Lung (tissue), 12 donors: ENCODE results near the gene ALKBH5. TPM values are rescaled to one million over a fixed set of nuclear protein-coding genes. Genes with fewer than 3 reads are reported as not detected.

ENCODE experiments used
- ATAC-seq: fragments of 200-7000 bp; cut with Tn5 transposase; one replicate; pipeline ENCODE4 v1.9.1; 2020; ENCODE audit warnings: moderate number of reproducible peaks; ENCODE audit not compliant: insufficient read depth, low FRiP score
- DNase-seq, 3 donors: peaks; one replicate each; pipeline ENCODE4 v3.0.0-alpha.2; 2013 to 2017
- H3K27ac ChIP-seq, 2 donors: one replicate each; pipeline ENCODE4 v1.5.1; 2013; ENCODE audit warnings: mild to moderate bottlenecking in 2 of 2, moderate library complexity in 2 of 2, control low read depth in 1 of 2, inconsistent platforms in 1 of 2, low read depth in 1 of 2, low read length in 1 of 2
- H3K27me3 ChIP-seq, 3 donors: one replicate each; pipeline ENCODE4 v1.5.1; 2013; ENCODE audit warnings: low read length in 2 of 3; ENCODE audit not compliant: control insufficient read depth in 3 of 3, insufficient read depth in 3 of 3
- H3K36me3 ChIP-seq, 4 donors: one replicate each; pipeline ENCODE4 v1.5.1; 2013; ENCODE audit warnings: low read length in 4 of 4, mild to moderate bottlenecking in 1 of 4, moderate library complexity in 1 of 4; ENCODE audit not compliant: control insufficient read depth in 4 of 4, insufficient read depth in 4 of 4
- H3K4me1 ChIP-seq, 5 donors: one replicate each; pipeline ENCODE4 v1.5.1; 2013; ENCODE audit warnings: low read length in 5 of 5, mild to moderate bottlenecking in 2 of 5, moderate library complexity in 1 of 5; ENCODE audit not compliant: control insufficient read depth in 5 of 5, insufficient read depth in 5 of 5
- H3K4me3 ChIP-seq: one replicate; pipeline ENCODE4 v1.5.1; 2013; ENCODE audit warnings: mild to moderate bottlenecking, control low read depth, moderate library complexity
- H3K9ac ChIP-seq, 2 donors: one replicate each; pipeline ENCODE4 v1.5.1; 2013; ENCODE audit warnings: low read length in 2 of 2, control low read depth in 1 of 2; ENCODE audit not compliant: insufficient read depth in 1 of 2
- H3K9me3 ChIP-seq, 4 donors: one replicate each; pipeline ENCODE4 v1.5.1; 2013; ENCODE audit warnings: low read length in 3 of 4, mild to moderate bottlenecking in 1 of 4, moderate library complexity in 1 of 4; ENCODE audit not compliant: control insufficient read depth in 4 of 4, insufficient read depth in 3 of 4
- WGBS, 2 donors: extraction: QIAGEN DNeasy Blood & Tissue Kit; methylation state at CpG; one replicate each; pipeline ENCODE4 v1.1.7; 2013; 5-methylcytosine and 5-hydroxymethylcytosine counted together
- polyA plus RNA-seq, 2 donors: library from polyadenylated mRNA; stranded (reverse); fragments of 200-250 nt; gene quantifications; one replicate each; pipeline ENCODE4 v1.2.1, GENCODE V29; 2013
- total RNA-seq, 2 donors: library from RNA; depleted of rRNA in 1 of 2; stranded (reverse); fragments of >200 nt in 1 of 2; gene quantifications; one replicate each; pipeline ENCODE4 v1.2.1, GENCODE V29; 2014 to 2021
- TF ChIP-seq, protein P1 (sequence below): IDR thresholded peaks from 2 replicates; pipeline ENCODE4 v1.5.1; 2012; ENCODE audit warnings: mild to moderate bottlenecking; ENCODE audit errors: control extremely low read depth, extremely low read depth
- donor health status: control.
- donor health status: control.
- donor health status: Bipolar disorder and iron deficiency.
- donor health status: healthy.
- donor health status: DM: yes; HTN: yes; CAD: no.

ALKBH5 gene
- total and polyA plus RNA-seq, 4 donors = 30.2 to 104 (median 59.8) TPM

DNA sequence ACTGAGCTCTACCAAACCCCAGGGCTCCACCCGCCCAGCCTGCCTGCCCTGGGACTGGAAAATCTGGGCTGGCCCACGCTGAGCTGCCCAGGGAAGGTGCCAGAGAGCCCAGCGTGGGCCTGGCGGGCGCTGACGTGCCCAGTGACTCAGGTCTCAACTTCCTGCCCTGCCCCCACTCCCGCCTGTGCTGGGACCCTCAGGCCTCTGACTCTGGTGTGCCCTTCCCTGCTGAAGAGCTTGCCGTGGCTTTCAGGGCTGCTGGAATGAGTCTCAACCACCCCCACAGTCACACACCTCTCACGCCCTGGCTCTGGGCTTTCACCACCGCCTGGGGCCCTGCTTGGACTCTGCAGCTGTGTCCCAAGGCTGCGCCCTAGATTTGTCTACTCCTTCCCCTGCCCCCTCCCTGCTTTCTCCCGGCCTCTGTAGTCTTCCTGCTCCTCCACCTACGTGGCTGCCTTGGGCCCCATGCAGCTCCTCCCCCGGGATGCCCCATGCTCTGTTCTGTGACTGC, 52.2 kb downstream of the ALKBH5 start:
- no peak for ATAC-seq
- 73 to 78% methylated on average over 14 of the region's 14 CpGs for WGBS, 2 donors
- no peak for DNase-seq
- Histone ChIP-seq H3K27ac (no peak overlapping the region), H3K36me3 (peaks cover 0 to 42% (median 27%) of the 10 kb centered on the region in 4 donors), H3K27me3 (no peaks in the 10 kb centered on the region), H3K9me3 (no peaks in the 10 kb centered on the region), H3K4me1 (no peaks in the 10 kb centered on the region), H3K4me3 (no peak overlapping the region), H3K9ac (no peak overlapping the region)
- TF ChIP-seq, protein P1, sequence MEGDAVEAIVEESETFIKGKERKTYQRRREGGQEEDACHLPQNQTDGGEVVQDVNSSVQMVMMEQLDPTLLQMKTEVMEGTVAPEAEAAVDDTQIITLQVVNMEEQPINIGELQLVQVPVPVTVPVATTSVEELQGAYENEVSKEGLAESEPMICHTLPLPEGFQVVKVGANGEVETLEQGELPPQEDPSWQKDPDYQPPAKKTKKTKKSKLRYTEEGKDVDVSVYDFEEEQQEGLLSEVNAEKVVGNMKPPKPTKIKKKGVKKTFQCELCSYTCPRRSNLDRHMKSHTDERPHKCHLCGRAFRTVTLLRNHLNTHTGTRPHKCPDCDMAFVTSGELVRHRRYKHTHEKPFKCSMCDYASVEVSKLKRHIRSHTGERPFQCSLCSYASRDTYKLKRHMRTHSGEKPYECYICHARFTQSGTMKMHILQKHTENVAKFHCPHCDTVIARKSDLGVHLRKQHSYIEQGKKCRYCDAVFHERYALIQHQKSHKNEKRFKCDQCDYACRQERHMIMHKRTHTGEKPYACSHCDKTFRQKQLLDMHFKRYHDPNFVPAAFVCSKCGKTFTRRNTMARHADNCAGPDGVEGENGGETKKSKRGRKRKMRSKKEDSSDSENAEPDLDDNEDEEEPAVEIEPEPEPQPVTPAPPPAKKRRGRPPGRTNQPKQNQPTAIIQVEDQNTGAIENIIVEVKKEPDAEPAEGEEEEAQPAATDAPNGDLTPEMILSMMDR = no peak

DNA sequence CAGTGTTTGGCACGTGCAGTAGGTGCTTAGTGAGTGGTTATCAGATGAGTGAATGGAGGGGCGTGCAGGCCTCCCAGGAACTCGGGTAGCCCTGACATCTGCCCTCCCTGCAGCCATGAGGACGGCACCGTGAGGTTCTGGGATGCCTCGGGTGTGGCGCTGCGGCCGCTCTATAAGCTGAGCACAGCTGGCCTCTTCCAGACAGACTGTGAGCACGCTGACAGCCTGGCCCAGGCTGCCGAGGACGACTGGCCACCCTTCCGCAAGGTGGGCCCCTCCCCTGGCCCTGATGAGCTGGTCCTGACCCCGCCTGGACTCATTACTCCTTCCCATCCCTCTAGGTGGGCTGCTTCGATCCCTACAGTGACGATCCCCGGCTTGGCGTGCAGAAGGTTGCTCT, 52.9 kb downstream of the ALKBH5 start:
- Histone ChIP-seq H3K36me3 (peaks cover 0 to 46% (median 32%) of the 10 kb centered on the region in 4 donors), H3K27ac (no peak overlapping the region), H3K9me3 (no peaks in the 10 kb centered on the region), H3K27me3 (no peaks in the 10 kb centered on the region), H3K4me1 (no peaks in the 10 kb centered on the region), H3K9ac (no peak overlapping the region), H3K4me3 (no peak overlapping the region)
- ATAC-seq = no peak
- TF ChIP-seq, protein P1 = no peak
- no peak for DNase-seq
- WGBS, 2 donors = 95% methylated on average over 18 of the region's 18 CpGs

GRCh38 chr17:18237461-18237860, 53.8 kb downstream of the ALKBH5 start:
- WGBS, 2 donors = 94 to 98% methylated on average over 17 to 20 of the region's 20 CpGs
- DNase-seq (no peak), ATAC-seq (no peak)
- Histone ChIP-seq H3K4me1 (no peaks in the 10 kb centered on the region), H3K9me3 (no peaks in the 10 kb centered on the region), H3K36me3 (peaks cover 0 to 55% (median 37%) of the 10 kb centered on the region in 4 donors), H3K9ac (no peak overlapping the region), H3K4me3 (no peak overlapping the region), H3K27me3 (no peaks in the 10 kb centered on the region), H3K27ac (no peak overlapping the region)
- TF ChIP-seq, protein P1 = no peak

DNA sequence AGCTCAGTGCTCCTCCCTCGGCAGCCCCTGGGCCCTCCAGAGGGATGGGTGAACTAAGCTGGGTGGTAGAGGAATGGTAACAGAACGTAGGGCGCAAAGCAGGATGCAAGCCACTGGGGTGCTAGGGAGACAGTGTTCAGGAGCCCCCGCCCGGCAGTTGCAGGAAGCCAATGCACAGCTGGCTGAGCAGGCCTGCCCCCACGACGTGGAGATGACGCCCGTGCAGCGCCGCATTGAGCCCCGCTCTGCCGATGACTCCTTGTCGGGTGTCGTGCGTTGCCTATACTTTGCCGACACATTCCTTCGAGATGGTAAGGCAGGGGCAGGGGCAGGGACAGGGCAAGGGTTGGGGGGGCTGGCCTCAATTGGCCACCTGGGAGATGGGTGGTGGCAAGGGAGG, 54.7 kb downstream of the ALKBH5 start:
- Histone ChIP-seq H3K9ac (no peak overlapping the region), H3K36me3 (peaks cover 0 to 56% (median 36%) of the 10 kb centered on the region in 4 donors), H3K4me1 (no peaks in the 10 kb centered on the region), H3K4me3 (no peak overlapping the region), H3K27me3 (no peaks in the 10 kb centered on the region), H3K27ac (no peak overlapping the region), H3K9me3 (no peaks in the 10 kb centered on the region)
- DNase-seq = no peak
- ATAC-seq = no peak
- TF ChIP-seq, protein P1 = no peak
- 93 to 94% methylated on average over 18 of the region's 18 CpGs for WGBS, 2 donors
